Cortex of kidney (tissue), 1 donor: ENCODE results near the gene HES1.
"Not testable (repeated sequence)": the region's sequence is repeated elsewhere in the genome, so short reads cannot be mapped to it uniquely, and the experiment has no call there.

Experiments used
- DNase-seq: peaks from one replicate; lab custom pipeline; 2025; lab: John Stamatoyannopoulos, UW

The HES1 gene

GRCh38 chr3:194141415-194142155 lies 5.6 kb downstream of the HES1 start:
- peak; percentile 51 for DNase-seq

GRCh38 chr3:194142156-194142910 lies 6.4 kb downstream of the HES1 start:
- no peak for DNase-seq

GRCh38 chr3:194145702-194146101 lies 9.8 kb downstream of the HES1 start:
- DNase-seq: no peak

GRCh38 chr3:194147679-194148078 lies 11.7 kb downstream of the HES1 start:
- DNase-seq: no peak

GRCh38 chr3:194148383-194148782 lies 12.4 kb downstream of the HES1 start:
- DNase-seq: no peak

- DNase-seq: no peak
These were observed 14.4 kb downstream of the HES1 start for GRCh38 chr3:194150252-194150934.

- not testable (repeated sequence) for DNase-seq
These were observed 15.0 kb downstream of the HES1 start for GRCh38 chr3:194150935-194151302.

- no peak for DNase-seq
These were observed 18.4 kb downstream of the HES1 start for GRCh38 chr3:194154346-194154745.

- no peak for DNase-seq
These were observed 20.1 kb downstream of the HES1 start for GRCh38 chr3:194156095-194156494.

- DNase-seq: no peak
These were observed 23.0 kb downstream of the HES1 start for GRCh38 chr3:194158942-194159439.

GRCh38 chr3:194160158-194160557 lies 24.2 kb downstream of the HES1 start:
- no peak for DNase-seq

- no peak for DNase-seq
These were observed 25.4 kb downstream of the HES1 start for GRCh38 chr3:194161131-194162045.

GRCh38 chr3:194162070-194162678 lies 26.2 kb downstream of the HES1 start:
- no peak for DNase-seq

- DNase-seq: no peak
These were observed 27.1 kb downstream of the HES1 start for GRCh38 chr3:194162817-194163584.

GRCh38 chr3:194163697-194164096 lies 27.7 kb downstream of the HES1 start:
- no peak for DNase-seq

- DNase-seq: no peak
These were observed 28.9 kb downstream of the HES1 start for GRCh38 chr3:194164861-194165260.

GRCh38 chr3:194165271-194166018 lies 29.5 kb downstream of the HES1 start:
- DNase-seq: no peak

- no peak for DNase-seq
These were observed 30.9 kb downstream of the HES1 start for GRCh38 chr3:194166682-194167479.
